HG02642 (cell line): ENCODE measurements around the gene KIF1B.
"Not testable (repeated sequence)": the region's sequence is repeated elsewhere in the genome, so short reads cannot be mapped to it uniquely, and the experiment has no call there.

Experiments used
- ATAC-seq: cut with Tn5 transposase; IDR thresholded peaks from one replicate; pipeline ENCODE4 v1.9.1; 2021; ENCODE audit warnings: mild to moderate bottlenecking; ENCODE audit not compliant: unreplicated experiment, poor library complexity

The KIF1B gene

GRCh38 chr1:10418741-10419140 is 208.4 kb downstream of the KIF1B start:
- ATAC-seq: not testable (repeated sequence)

- ATAC-seq: no peak
Measured at GRCh38 chr1:10419351-10419750, 209.0 kb downstream of the KIF1B start.

GRCh38 chr1:10421637-10422036 is 211.3 kb downstream of the KIF1B start:
- no peak for ATAC-seq

- ATAC-seq: no peak
Measured at GRCh38 chr1:10424034-10424433, 213.7 kb downstream of the KIF1B start.

- no peak for ATAC-seq
Measured at GRCh38 chr1:10424651-10425050, 214.3 kb downstream of the KIF1B start.

GRCh38 chr1:10425826-10426534 is 215.6 kb downstream of the KIF1B start:
- ATAC-seq: not testable (repeated sequence)

GRCh38 chr1:10426535-10426848 is 216.1 kb downstream of the KIF1B start:
- not testable (repeated sequence) for ATAC-seq

- ATAC-seq: no peak
Measured at GRCh38 chr1:10428984-10429383, 218.6 kb downstream of the KIF1B start.

- no peak for ATAC-seq
Measured at GRCh38 chr1:10429868-10430215, 219.5 kb downstream of the KIF1B start.

- ATAC-seq: peak; percentile 81
Measured at GRCh38 chr1:10430216-10431069, 220.1 kb downstream of the KIF1B start, which contains the start of gene CENPS. CENPS (plus strand) TSS chr1:10430433; CDS start chr1:10430518, 85 bp downstream.
